Activated CD4-positive, alpha-beta T cell treated with anti-CD3 and anti-CD28 coated beads for 36 hours (primary cell): ENCODE data around the gene UTP11. TPM values are rescaled to one million over a fixed set of nuclear protein-coding genes. Genes with fewer than 3 reads are reported as not detected.

Source experiments
- ATAC-seq: fragments of 200-7000 bp; cut with Tn5 transposase; one replicate; pipeline ENCODE4 v1.10.0; 2021; ENCODE audit warnings: mild to moderate bottlenecking, moderate library complexity
- CTCF ChIA-PET: fragments of 350-600 bp; sonication (Branson Sonifier 250); formaldehyde crosslinking; loops from one replicate; lab custom pipeline; 2021; ENCODE audit warnings: antibody characterized with exemption; lab: Charles Lee
- POLR2A ChIA-PET: fragments of 350-600 bp; sonication (Branson Sonifier 250); formaldehyde crosslinking; loops from one replicate; lab custom pipeline; 2021; ENCODE audit warnings: antibody characterized with exemption, inconsistent platforms; lab: Charles Lee
- DNase-seq: peaks from one replicate; pipeline ENCODE4 v3.0.0-alpha.2; 2020
- H3K27ac Mint-ChIP-seq: one replicate; pipeline ENCODE4 v1.8.0; 2021; ENCODE audit warnings: mixed read lengths
- H3K27me3 Mint-ChIP-seq: one replicate; pipeline ENCODE4 v1.8.0; 2021; ENCODE audit warnings: mixed read lengths
- H3K36me3 Mint-ChIP-seq: one replicate; pipeline ENCODE4 v1.8.0; 2021; ENCODE audit warnings: low read depth, mixed read lengths
- H3K4me1 Mint-ChIP-seq: one replicate; pipeline ENCODE4 v1.8.0; 2021; ENCODE audit warnings: mixed read lengths
- H3K4me3 Mint-ChIP-seq: one replicate; pipeline ENCODE4 v1.8.0; 2021; ENCODE audit warnings: mild to moderate bottlenecking, moderate library complexity, mixed read lengths
- H3K9me3 Mint-ChIP-seq: one replicate; pipeline ENCODE4 v1.8.0; 2021; ENCODE audit warnings: low read depth, mixed read lengths
- intact Hi-C, 2 experiments: fragments of 100-400 bp; cut with DNase I in 1 of 2; cut with micrococcal nuclease in 1 of 2; formaldehyde crosslinking; loops; one replicate each; pipeline versions ENCODE4 v1.14.2 to v1.15.1; 2022 to 2024; cut with DNase I, micrococcal nuclease
- total RNA-seq, 2 experiments: library from RNA; stranded (reverse); gene quantifications; one replicate each; pipeline ENCODE4 v1.2.3, GENCODE V29; 2021

Gene UTP11
- total RNA-seq, 2 experiments from 2014 or later, result 68.9 to 82.4 TPM

DNA sequence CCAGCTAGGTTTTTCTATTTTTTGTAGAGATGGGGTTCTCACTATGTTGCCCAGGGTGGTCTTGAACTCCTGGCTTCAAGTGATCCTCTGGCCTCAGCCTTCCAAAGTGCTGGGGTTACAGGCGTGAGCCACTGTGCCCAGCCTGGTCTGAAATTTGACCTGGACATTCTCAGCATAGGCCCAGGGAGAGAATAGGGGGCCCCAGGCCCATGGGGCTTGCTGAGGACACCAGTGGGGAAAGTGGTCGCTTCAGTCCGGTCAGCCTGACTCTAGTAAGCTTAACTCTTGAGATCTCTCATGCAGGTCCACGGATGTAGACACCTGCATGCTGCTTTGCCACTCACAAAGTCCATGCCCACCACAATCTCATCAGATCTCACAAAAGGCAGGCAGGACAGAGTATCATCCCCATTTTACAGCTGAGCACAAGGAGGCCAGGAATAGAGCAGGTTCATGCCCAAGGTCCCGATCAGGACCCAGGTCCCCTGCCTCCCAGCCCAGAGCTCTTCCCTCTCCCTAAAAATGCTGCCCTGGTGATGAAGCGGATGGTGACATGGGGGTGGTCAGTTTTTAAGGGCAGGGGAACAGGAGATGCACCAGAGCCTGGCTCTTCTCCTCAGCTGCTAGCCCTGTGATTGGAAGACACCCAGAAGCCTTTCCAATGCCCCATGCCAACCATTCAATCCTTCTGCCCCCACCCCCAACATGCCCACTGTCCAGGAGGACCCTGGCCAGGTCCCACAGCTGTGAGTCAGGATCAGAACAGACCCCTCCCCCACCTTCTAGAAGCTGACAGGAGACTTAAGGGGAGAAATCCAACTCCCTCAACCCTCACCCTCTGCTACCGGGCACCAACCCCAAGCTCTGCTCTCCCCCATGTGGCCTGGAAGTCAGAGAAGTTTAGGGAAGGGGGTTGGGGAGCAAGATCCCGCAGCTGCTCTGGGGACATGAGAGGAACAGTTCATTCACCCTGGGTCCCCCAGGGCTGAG lies 9.0 kb upstream of the UTP11 start:
- DNase-seq, result no peak

DNA sequence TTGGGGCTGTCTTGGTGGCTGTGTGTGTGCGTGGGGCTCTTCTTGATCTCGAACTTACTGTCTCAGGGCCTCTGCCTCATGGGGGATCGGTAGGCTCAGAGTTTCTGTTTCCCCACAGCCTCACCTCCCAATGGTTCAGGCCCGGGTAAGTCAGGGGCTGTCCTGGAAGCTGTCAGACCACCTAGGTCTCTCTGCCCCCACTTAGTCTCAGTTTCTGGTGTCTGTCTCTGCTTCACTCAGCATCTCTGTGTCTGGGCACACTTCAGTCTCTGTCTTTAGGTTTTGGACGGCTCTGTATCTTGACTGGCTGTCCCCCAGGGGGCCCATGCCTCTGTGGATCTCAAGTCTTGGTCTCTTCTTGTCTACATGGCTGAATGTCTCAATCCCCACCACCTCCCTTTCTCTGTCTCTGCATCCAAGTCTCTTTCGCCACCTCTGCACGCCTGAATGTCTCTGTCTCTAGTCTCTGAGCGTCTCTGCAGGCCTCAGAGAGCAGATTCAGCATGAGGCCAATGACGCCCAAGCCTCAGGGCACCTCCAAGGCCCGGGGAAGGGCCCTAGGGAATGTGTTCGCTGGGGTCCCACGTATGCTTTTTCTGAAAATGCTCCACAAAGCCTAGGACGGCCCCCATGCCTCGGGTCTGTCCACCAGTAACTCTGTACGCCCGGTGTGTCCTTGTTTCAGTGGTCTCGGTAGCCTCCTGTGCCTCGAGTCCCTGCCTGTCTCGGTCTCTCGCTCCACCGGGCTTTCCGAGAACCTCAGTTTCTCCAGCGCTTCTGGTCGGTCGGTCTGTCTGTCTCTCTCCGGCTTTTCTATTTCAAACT lies 8.0 kb upstream of the UTP11 start:
- no peak for ATAC-seq
- H3K27ac Mint-ChIP-seq, result peak overlapping the region; percentile 88
- ChIA-PET POLR2A (interaction anchor here (0.6 kb wide), 1 partner anchor 407 kb away, joined by 3 read pairs; no protein-coding TSS in a partner anchor), CTCF (interaction anchor here (0.6 to 1.5 kb wide), 3 partner anchors 11 to 1261 kb away, joined by 3 to 4 read pairs (median 3); partner anchors contain the start of gene SF3A3)
- peak overlapping the region; percentile 88 for H3K4me3 Mint-ChIP-seq
- intact Hi-C loops, result loop anchor here in 1 of 2 experiments (2.0 kb wide), 1 partner anchor 14 kb away; the partner anchor contains the start of gene SF3A3
- peaks cover 6% of the 10 kb centered on the region for H3K36me3 Mint-ChIP-seq
- no peaks in the 10 kb centered on the region for H3K27me3 Mint-ChIP-seq
- H3K4me1 Mint-ChIP-seq, result peaks cover 49% of the 10 kb centered on the region
- DNase-seq, result no peak
- no peaks in the 10 kb centered on the region for H3K9me3 Mint-ChIP-seq

More for the DNA sequence above, 9.0 kb upstream of the UTP11 start:
- Mint-ChIP-seq H3K36me3 (peaks cover 6% of the 10 kb centered on the region), H3K27ac (peak overlapping the region; percentile 88), H3K4me1 (peaks cover 47% of the 10 kb centered on the region), H3K9me3 (no peaks in the 10 kb centered on the region), H3K27me3 (no peaks in the 10 kb centered on the region), H3K4me3 (peak overlapping the region; percentile 88)
- CTCF ChIA-PET, result interaction anchor here (0.6 to 1.5 kb wide), 3 partner anchors 10 to 1262 kb away, joined by 3 to 4 read pairs (median 3); partner anchors contain the start of gene SF3A3
- POLR2A ChIA-PET, result interaction anchor here (0.6 to 0.7 kb wide), 3 partner anchors 10 to 406 kb away, joined by 3 read pairs; no protein-coding TSS in a partner anchor
- intact Hi-C loops, result loop anchor here in 1 of 2 experiments (2.0 kb wide), 1 partner anchor 13 kb away; the partner anchor contains the start of gene SF3A3
- ATAC-seq, result no peak

DNA sequence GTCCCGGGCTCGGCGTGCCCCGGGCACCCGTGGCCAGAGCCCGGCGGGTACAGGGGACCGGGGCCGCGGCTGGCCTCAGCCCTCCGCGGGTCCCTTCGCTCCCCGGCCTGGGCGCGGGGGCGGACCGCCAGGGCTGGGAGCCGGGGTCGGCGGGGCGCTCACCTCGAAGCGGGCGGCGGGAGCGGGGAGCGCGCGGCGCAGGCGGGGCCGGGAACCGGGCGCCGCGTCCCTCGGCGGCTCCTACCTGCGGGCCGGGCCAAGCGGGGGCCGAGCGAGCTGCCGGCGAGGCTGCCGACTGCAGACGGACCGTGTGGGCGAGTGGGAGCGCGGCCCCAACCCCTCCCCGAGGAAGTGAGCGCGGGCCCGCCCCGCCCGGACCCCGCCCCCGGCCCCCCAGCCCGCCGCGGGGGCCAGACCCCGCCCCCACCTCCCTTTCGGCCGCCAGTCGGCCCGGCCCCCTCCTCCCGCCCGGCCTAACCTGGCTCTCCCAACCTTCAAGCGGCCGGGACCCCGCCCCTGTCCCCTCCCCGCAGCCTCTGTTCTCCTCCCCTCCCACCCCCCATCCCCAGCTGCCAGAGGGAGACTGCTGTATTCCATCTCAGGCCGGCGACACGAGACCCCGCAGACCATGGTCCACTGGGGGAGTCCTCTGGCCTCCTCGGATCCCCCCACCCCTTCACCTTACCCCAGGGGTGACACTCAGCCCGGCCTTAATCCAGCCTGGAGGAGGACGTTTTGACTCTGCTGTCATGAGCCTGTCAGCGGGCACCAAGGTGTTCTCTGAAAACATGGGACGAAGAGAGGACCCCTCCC lies 7.1 kb upstream of the UTP11 start, which contains the start of gene FHL3:
Gene FHL3, minus strand, starts transcription at position 320 of the 813 bp plus-strand sequence. CDS start 6,102 bp downstream, outside the sequence.
- H3K27ac Mint-ChIP-seq, result peak within 1 kb of the TSS; percentile 88
- H3K36me3 Mint-ChIP-seq, result peaks cover 6% of the 10 kb centered on the region
- peak within 1 kb of the TSS; percentile 88 for H3K4me3 Mint-ChIP-seq
- no peaks in the 10 kb centered on the region for H3K27me3 Mint-ChIP-seq
- no peak for ATAC-seq
- intact Hi-C loops, result loop anchor here in 1 of 2 experiments (2.0 kb wide), 1 partner anchor 15 kb away; the partner anchor contains the start of gene SF3A3
- ChIA-PET CTCF (no interaction called here), POLR2A (no interaction called here)
- H3K4me1 Mint-ChIP-seq, result peaks cover 49% of the 10 kb centered on the region
- DNase-seq, result peak; percentile 69
- no peaks in the 10 kb centered on the region for H3K9me3 Mint-ChIP-seq

DNA sequence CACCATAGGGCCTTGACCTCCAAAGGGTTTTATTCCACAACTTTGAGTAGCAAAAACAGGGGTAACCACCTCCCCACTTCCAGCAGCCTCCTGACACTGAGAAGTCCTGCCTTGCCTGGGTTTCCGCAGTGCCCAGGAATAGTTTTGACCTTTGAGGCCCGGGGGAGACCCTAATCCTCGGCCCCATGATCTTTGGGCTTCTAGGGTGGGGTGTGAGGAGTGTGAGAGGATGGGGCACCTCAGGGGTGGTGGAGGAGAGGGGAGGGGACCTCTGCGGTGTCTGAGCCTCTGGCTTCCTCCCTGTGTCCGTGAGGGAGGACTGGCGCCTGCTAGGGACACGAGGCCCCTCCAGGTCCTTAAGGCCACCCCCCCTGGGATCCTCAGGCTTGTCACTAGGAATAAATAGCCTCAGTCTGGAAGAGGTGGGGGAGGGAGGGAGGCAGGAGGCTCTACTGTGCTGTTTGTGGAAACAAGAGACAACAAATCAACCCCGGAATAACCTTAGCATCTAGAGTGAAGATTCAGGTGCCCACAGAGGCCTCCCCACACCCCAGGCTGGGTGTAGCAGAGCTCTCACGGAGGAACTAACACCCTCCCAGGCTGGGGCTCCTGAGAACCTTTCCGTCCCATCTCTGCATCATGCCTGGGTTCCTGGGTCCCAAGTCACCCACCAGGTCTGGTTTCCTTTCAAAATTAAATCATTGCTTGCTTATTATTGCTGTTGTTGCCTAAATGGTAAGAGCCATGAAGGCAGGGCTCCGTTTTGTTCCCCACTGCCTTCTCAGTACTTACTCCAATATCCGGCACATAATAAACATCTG lies 6.3 kb upstream of the UTP11 start:
- Mint-ChIP-seq H3K27me3 (no peaks in the 10 kb centered on the region), H3K4me3 (peak overlapping the region; percentile 51), H3K36me3 (peaks cover 6% of the 10 kb centered on the region), H3K27ac (peak overlapping the region; percentile 13), H3K9me3 (no peaks in the 10 kb centered on the region), H3K4me1 (peaks cover 44% of the 10 kb centered on the region)
- intact Hi-C loops, result no loop called here
- ChIA-PET CTCF (no interaction called here), POLR2A (no interaction called here)
- DNase-seq (no peak), ATAC-seq (no peak)

DNA sequence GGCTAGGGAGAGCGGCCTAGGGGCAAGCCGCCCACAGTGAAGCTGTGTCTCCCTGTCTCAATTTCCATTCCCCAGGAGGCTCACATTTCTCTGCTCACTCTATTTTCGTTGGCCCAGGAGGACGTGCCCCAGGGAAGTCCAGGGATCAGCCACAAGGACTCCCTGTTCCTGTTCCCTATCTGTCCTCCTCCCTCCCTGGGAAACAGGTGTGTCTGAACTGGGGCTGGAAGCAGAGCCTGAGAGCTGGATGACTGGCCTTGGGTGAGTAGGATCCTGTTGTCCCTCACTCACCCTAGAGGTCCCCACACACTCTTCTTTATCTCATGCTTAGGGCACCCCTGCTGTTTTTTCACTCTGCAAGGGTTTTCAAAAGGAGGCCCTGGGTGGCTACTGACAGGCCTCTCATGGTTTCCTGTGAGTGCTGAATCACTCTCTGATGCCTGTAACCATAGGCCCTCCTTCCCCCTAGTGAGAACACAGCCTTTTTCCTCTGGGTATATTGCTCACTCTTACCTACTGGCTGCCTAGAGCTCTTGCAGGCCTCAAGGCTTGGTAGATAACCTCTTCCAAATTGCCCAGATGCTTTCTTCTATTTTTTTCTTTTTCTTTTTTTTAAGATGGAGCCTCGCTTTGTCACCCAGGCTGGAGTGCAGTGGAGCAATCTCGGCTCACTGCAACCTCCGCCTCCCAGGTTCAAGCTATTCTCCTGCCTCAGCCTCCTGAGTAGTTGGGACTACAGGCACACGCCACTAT lies 3.3 kb upstream of the UTP11 start:
- ATAC-seq (peak; percentile 81), DNase-seq (peak; percentile 79)
- peaks cover 48% of the 10 kb centered on the region for H3K4me1 Mint-ChIP-seq
- H3K27ac Mint-ChIP-seq, result peak overlapping the region; percentile 98
- intact Hi-C loops, result loop anchor here in 1 of 2 experiments (1.0 kb wide), 1 partner anchor 19 kb away; no protein-coding TSS in a partner anchor
- no peaks in the 10 kb centered on the region for H3K9me3 Mint-ChIP-seq
- peaks cover 19% of the 10 kb centered on the region for H3K36me3 Mint-ChIP-seq
- CTCF ChIA-PET, result interaction anchor here (0.6 to 5.3 kb wide), 13 partner anchors 12 to 416 kb away, joined by 3 to 30 read pairs (median 4); no protein-coding TSS in a partner anchor
- POLR2A ChIA-PET, result interaction anchor here (0.6 to 1.6 kb wide), 3 partner anchors 19 to 1010 kb away, joined by 3 to 8 read pairs (median 4); no protein-coding TSS in a partner anchor
- peak overlapping the region; percentile 51 for H3K4me3 Mint-ChIP-seq
- H3K27me3 Mint-ChIP-seq, result no peaks in the 10 kb centered on the region

GRCh38 chr1:38009841-38010180 lies 2.7 kb upstream of the UTP11 start:
- Mint-ChIP-seq H3K4me1 (peaks cover 45% of the 10 kb centered on the region), H3K36me3 (peaks cover 14% of the 10 kb centered on the region), H3K9me3 (no peaks in the 10 kb centered on the region), H3K4me3 (no peak overlapping the region), H3K27ac (peak overlapping the region; percentile 98), H3K27me3 (no peaks in the 10 kb centered on the region)
- POLR2A ChIA-PET, result interaction anchor here (1.6 kb wide), 1 partner anchor 20 kb away, joined by 4 read pairs; no protein-coding TSS in a partner anchor
- CTCF ChIA-PET, result interaction anchor here (0.6 to 5.3 kb wide), 8 partner anchors 8 to 61 kb away, joined by 3 to 30 read pairs (median 4); no protein-coding TSS in a partner anchor
- no peak for ATAC-seq
- no peak for DNase-seq
- intact Hi-C loops, result loop anchor here (1.0 to 5.0 kb wide), 5 partner anchors 18 to 1623 kb away; partner anchors contain the start of genes CDCA8 (in 1 of the 2), MRPS15 (in 1 of the 2), NDUFS5 (in 1 of the 2) and STK40 (in 1 of the 2)

DNA sequence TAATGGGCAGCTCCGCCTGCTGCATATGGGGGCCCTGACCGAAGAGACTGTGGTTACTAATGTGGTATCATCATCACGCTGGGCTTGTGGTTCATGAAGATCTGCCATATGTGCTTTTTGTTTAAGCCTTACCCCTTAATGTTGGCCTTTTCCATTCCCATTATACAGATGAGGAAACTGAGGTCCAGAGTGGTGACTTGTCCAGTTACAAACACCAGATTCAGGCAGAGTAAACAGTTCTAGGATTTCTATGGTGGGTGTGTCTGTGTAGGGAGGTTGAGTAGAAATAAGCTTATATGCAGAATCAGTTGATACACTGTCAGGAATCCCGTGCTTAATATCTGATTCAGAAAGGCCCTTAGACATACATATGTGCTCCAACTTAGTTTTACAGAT lies 691 bp downstream of the UTP11 start:
- Mint-ChIP-seq H3K27ac (peak overlapping the region; percentile 95), H3K27me3 (no peaks in the 10 kb centered on the region), H3K4me3 (peak overlapping the region; percentile 97), H3K4me1 (peaks cover 51% of the 10 kb centered on the region), H3K36me3 (peaks cover 30% of the 10 kb centered on the region), H3K9me3 (no peaks in the 10 kb centered on the region)
- ChIA-PET CTCF (interaction anchor here (0.5 to 5.3 kb wide), 7 partner anchors 8 to 153 kb away, joined by 3 to 30 read pairs (median 3); no protein-coding TSS in a partner anchor), POLR2A (interaction anchor here (3.5 kb wide), 1 partner anchor 14 kb away, joined by 27 read pairs; no protein-coding TSS in a partner anchor)
- ATAC-seq (no peak), DNase-seq (no peak)
- intact Hi-C loops, result loop anchor here (2.0 to 5.0 kb wide), 6 partner anchors 321 to 1626 kb away; partner anchors contain the start of genes CDCA8 (in 1 of the 2), MEAF6 (in 1 of the 2), MRPS15 (in 1 of the 2) and NDUFS5 (in 1 of the 2)

GRCh38 chr1:38014171-38014570 lies 1.6 kb downstream of the UTP11 start:
- peaks cover 43% of the 10 kb centered on the region for H3K4me1 Mint-ChIP-seq
- POLR2A ChIA-PET, result interaction anchor here (3.5 kb wide), 1 partner anchor 13 kb away, joined by 27 read pairs; no protein-coding TSS in a partner anchor
- DNase-seq, result no peak
- H3K36me3 Mint-ChIP-seq, result peaks cover 40% of the 10 kb centered on the region
- no peak for ATAC-seq
- H3K27ac Mint-ChIP-seq, result peak overlapping the region; percentile 95
- H3K27me3 Mint-ChIP-seq, result no peaks in the 10 kb centered on the region
- peak overlapping the region; percentile 97 for H3K4me3 Mint-ChIP-seq
- no peaks in the 10 kb centered on the region for H3K9me3 Mint-ChIP-seq
- CTCF ChIA-PET, result interaction anchor here (1.1 to 2.1 kb wide), 5 partner anchors 13 to 1592 kb away, joined by 3 to 9 read pairs (median 7); partner anchors contain the start of gene SF3A3
- intact Hi-C loops, result loop anchor here (5.0 kb wide), 4 partner anchors 322 to 1627 kb away; partner anchors contain the start of genes CDCA8 (in 1 of the 2), MRPS15 (in 1 of the 2), NDUFS5 (in 1 of the 2) and STK40 (in 1 of the 2)
